ENCODE measurements around the gene DIAPH2.

GRCh38 chrX:97117572-97117971 is 432.9 kb downstream of the DIAPH2 start:
- TF ChIP-seq CTCF (conservative IDR thresholded peaks at IDR 0.05; ENCODE audit: low read depth, low read length) (no peak), EZH2 (IDR thresholded peaks at IDR 0.05; ENCODE audit: borderline replicate concordance, low read depth, low read length, poor library complexity, severe bottlenecking) (no peak)
